Measurements from ENCODE around the gene MEDAG. TPM values are rescaled to one million over a fixed set of nuclear protein-coding genes. Genes with fewer than 3 reads are reported as not detected.

The MEDAG gene
- total RNA-seq, 2 experiments from 2014 or later = 0.19 TPM; not detected in 1

DNA sequence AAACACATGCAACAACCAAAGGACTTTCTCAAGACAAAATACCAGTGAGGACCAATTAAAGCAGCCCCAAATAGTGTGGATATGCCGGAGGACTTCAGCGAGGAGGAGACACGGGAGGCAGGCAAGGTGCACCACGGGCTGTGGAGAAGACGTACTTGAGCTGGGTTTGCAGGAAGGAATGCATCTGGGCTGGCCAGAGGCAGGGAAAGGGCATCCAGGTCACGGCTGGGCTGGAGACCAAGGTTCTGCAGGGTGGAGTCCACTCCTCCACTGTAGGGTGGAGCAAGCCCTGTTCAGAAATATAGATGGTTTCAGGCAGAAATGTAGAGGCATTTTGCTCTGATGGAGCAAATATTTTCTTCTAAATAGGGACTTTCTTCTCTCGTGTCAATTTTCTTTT, 36.6 kb upstream of the MEDAG start:
- ChIA-PET CTCF (ENCODE audit: unreplicated experiment) (no interaction called here), POLR2A (interaction anchor here (0.6 to 1.1 kb wide), 2 partner anchors 16 to 39 kb away, joined by 3 read pairs; no protein-coding TSS in a partner anchor)
- Histone ChIP-seq H2AFZ (ENCODE audit: low read length) (no peak overlapping the region), H3K79me2 (ENCODE audit: insufficient read depth, low read depth, low read length) (no peaks in the 10 kb centered on the region), H3K4me1 (ENCODE audit: insufficient read depth, low read length, poor library complexity, severe bottlenecking) (no peaks in the 10 kb centered on the region), H3K4me2 (ENCODE audit: low read length) (no peak overlapping the region), H4K20me1 (ENCODE audit: insufficient read depth, low read length) (no peaks in the 10 kb centered on the region), H3K4me3 (ENCODE audit: low read depth, low read length, poor library complexity, severe bottlenecking) (no peak overlapping the region), H3K36me3 (ENCODE audit: insufficient read depth, low read length) (no peaks in the 10 kb centered on the region), H3K9me2 (ENCODE audit: insufficient read depth, low read length) (no peaks in the 10 kb centered on the region), H3K27ac (ENCODE audit: low read depth, low read length, poor library complexity, severe bottlenecking) (no peak overlapping the region), H3K9me3 (ENCODE audit: low read length) (no peaks in the 10 kb centered on the region)
- TF ChIP-seq, protein P1, sequence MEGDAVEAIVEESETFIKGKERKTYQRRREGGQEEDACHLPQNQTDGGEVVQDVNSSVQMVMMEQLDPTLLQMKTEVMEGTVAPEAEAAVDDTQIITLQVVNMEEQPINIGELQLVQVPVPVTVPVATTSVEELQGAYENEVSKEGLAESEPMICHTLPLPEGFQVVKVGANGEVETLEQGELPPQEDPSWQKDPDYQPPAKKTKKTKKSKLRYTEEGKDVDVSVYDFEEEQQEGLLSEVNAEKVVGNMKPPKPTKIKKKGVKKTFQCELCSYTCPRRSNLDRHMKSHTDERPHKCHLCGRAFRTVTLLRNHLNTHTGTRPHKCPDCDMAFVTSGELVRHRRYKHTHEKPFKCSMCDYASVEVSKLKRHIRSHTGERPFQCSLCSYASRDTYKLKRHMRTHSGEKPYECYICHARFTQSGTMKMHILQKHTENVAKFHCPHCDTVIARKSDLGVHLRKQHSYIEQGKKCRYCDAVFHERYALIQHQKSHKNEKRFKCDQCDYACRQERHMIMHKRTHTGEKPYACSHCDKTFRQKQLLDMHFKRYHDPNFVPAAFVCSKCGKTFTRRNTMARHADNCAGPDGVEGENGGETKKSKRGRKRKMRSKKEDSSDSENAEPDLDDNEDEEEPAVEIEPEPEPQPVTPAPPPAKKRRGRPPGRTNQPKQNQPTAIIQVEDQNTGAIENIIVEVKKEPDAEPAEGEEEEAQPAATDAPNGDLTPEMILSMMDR (conservative IDR thresholded peaks at IDR 0.05; ENCODE audit: low read length) = no peak
- no peak for TF ChIP-seq EZH2phosphoT487 (IDR thresholded peaks at IDR 0.05; ENCODE audit: borderline replicate concordance, low read depth, low read length)
- no peak for DNase-seq (ENCODE audit: low spot score)
- BruUV-seq (replicated peaks) = no TSS peak
- intact Hi-C loops (cut with micrococcal nuclease; ENCODE audit: unreplicated experiment) = loop anchor here (5.0 to 10.0 kb wide), 3 partner anchors 67 to 272 kb away; no protein-coding TSS in a partner anchor

DNA sequence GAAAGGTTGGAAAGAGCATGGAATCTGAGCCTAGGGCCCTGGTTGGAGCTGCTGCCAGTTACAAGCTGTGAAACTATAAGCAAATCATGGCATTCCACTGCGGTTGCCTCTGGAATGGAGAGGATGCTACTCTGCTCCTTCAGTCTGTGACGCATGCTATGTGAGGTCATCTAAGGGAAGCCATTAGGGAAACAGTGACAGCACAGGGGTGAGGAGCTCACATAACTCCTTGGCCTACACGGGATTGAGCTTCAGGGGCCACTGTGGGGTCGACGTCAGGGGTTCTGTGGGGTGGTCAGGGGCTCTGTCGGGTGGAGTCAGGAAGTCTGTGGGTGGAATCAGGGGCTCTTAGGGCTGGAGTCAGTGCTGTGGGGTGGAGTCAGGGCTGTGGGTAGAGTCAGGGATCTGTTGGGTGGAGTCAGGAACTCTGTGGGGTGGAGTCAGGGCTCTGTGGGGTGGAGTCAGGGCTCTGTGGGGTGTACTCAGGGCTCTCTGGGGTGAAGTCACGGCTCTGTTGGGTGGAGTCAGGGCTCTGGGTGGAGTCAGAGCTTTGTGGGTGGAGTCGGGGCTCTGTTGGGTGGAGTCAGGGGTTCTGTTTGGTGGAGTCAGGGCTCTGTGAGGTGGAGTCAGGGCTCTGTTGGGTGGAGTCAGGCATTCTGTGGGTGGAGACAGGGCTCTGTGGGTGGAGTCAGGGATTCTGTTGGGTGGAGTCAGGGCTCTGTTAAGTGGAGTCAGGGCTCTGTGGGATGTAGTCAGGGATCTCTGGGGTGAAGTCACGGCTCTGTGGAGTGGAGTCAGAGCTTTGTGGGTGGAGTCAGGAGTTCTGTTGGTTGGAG, 35.8 kb upstream of the MEDAG start:
- no TSS peak for BruUV-seq (replicated peaks)
- POLR2A ChIA-PET = interaction anchor here (0.6 to 1.1 kb wide), 3 partner anchors 16 to 40 kb away, joined by 3 read pairs; no protein-coding TSS in a partner anchor
- no peak overlapping the region for H3K4me3 ChIP-seq (ENCODE audit: low read depth, low read length, poor library complexity, severe bottlenecking)
- H3K27ac ChIP-seq (ENCODE audit: low read depth, low read length, poor library complexity, severe bottlenecking) = no peak overlapping the region
- H3K36me3 ChIP-seq (ENCODE audit: insufficient read depth, low read length) = no peaks in the 10 kb centered on the region
- H2AFZ ChIP-seq (ENCODE audit: low read length) = no peak overlapping the region
- no peaks in the 10 kb centered on the region for H4K20me1 ChIP-seq (ENCODE audit: insufficient read depth, low read length)
- H3K79me2 ChIP-seq (ENCODE audit: insufficient read depth, low read depth, low read length) = no peaks in the 10 kb centered on the region
- no peaks in the 10 kb centered on the region for H3K9me2 ChIP-seq (ENCODE audit: insufficient read depth, low read length)
- no peaks in the 10 kb centered on the region for H3K4me1 ChIP-seq (ENCODE audit: insufficient read depth, low read length, poor library complexity, severe bottlenecking)
- TF ChIP-seq EZH2phosphoT487 (IDR thresholded peaks at IDR 0.05; ENCODE audit: borderline replicate concordance, low read depth, low read length) = no peak
- TF ChIP-seq, protein P1 (conservative IDR thresholded peaks at IDR 0.05; ENCODE audit: low read length) = no peak
- no peaks in the 10 kb centered on the region for H3K9me3 ChIP-seq (ENCODE audit: low read length)
- DNase-seq (ENCODE audit: low spot score) = peak; percentile 77
- H3K4me2 ChIP-seq (ENCODE audit: low read length) = no peak overlapping the region
- intact Hi-C loops (cut with micrococcal nuclease; ENCODE audit: unreplicated experiment) = no loop called here
- CTCF ChIA-PET (ENCODE audit: unreplicated experiment) = interaction anchor here (0.6 kb wide), 1 partner anchor 44 kb away, joined by 4 read pairs; no protein-coding TSS in a partner anchor
